HL-60 (cell line): ENCODE measurements around the gene MED16.

Source experiments
- CTCF ChIP-seq: IDR thresholded peaks from one replicate; pipeline ENCODE4 v1.5.1; 2011; ENCODE audit warnings: low read length, control low read depth, inconsistent platforms; ENCODE audit not compliant: insufficient read depth
- GABPA ChIP-seq: IDR thresholded peaks from 2 replicates; pipeline ENCODE4 v1.6.1; 2012; ENCODE audit warnings: low read depth
- POLR2AphosphoS5 ChIP-seq: IDR thresholded peaks from 2 replicates; pipeline ENCODE4 v1.6.1; 2012; ENCODE audit warnings: low read depth
- REST ChIP-seq: IDR thresholded peaks from 2 replicates; pipeline ENCODE4 v1.6.1; 2012; ENCODE audit warnings: low read depth; ENCODE audit not compliant: insufficient replicate concordance

GRCh38 chr19:827710-828321, 65.2 kb downstream of the MED16 start, which contains the start of gene AZU1:
- TF ChIP-seq GABPA, result no peak
- no peak for TF ChIP-seq CTCF
- peak; percentile 61 for TF ChIP-seq REST
- TF ChIP-seq POLR2AphosphoS5, result peak; percentile 98
